ENCODE data around the gene TM7SF2. TPM values are rescaled to one million over a fixed set of nuclear protein-coding genes. Genes with fewer than 3 reads are reported as not detected.

The TM7SF2 gene
- total RNA-seq, 4 donors from 2014 or later = 13.6 to 93.0 (median 41.5) TPM

DNA sequence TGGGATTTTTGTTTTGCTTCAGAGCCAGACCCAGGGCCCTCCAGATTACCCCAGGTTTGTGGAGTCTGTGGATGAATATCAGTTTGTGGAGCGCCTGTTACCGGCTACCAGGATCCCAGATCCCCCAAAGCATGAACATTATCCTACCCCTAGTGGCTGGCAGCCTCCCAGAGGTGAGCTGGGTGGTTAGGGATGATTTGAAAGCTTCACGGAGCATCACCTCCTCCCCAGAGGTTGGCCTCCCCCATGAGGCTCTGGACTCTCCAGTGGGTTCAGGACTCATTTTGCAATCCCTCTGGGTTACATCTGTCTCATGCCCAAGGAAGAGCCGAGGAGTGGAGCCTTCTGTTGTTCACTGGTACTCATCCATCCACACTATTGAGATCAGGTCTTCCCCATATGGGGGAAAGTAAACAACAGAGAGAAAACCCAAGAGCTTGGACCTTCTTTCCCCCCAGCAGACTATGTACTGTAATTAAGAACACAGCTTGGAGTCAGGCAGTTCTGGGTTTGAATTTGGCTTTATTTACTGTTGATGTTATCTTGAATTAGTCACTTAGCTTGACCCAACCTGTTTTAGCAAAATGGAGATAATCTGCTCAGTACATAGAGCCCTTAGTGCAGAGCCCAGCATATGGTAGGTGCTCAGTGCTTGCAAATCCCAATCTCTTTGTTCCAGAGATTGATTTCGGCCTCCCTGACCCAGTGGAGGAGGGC is 13.0 kb downstream of the TM7SF2 start:
- H3K27ac ChIP-seq = no peak overlapping the region
- no peaks in the 10 kb centered on the region for H3K9me3 ChIP-seq
- no peak overlapping the region for H3K4me3 ChIP-seq
- DNase-seq (ENCODE audit: low spot score in 2 of 2) = no peak
- WGBS, 2 donors = 84 to 88% methylated on average over 5 of the region's 5 CpGs
- TF ChIP-seq EP300 (IDR thresholded peaks at IDR 0.05) = no peak
- TF ChIP-seq, protein P1, sequence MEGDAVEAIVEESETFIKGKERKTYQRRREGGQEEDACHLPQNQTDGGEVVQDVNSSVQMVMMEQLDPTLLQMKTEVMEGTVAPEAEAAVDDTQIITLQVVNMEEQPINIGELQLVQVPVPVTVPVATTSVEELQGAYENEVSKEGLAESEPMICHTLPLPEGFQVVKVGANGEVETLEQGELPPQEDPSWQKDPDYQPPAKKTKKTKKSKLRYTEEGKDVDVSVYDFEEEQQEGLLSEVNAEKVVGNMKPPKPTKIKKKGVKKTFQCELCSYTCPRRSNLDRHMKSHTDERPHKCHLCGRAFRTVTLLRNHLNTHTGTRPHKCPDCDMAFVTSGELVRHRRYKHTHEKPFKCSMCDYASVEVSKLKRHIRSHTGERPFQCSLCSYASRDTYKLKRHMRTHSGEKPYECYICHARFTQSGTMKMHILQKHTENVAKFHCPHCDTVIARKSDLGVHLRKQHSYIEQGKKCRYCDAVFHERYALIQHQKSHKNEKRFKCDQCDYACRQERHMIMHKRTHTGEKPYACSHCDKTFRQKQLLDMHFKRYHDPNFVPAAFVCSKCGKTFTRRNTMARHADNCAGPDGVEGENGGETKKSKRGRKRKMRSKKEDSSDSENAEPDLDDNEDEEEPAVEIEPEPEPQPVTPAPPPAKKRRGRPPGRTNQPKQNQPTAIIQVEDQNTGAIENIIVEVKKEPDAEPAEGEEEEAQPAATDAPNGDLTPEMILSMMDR (IDR thresholded peaks at IDR 0.05) = no peak
- TF ChIP-seq POLR2A (IDR thresholded peaks at IDR 0.05) = no peak
- no peaks in the 10 kb centered on the region for H3K27me3 ChIP-seq
- H3K4me1 ChIP-seq = peaks cover 0 to 35% (median 10%) of the 10 kb centered on the region in 4 donors
- peaks cover 0 to 69% (median 47%) of the 10 kb centered on the region in 3 donors for H3K36me3 ChIP-seq

DNA sequence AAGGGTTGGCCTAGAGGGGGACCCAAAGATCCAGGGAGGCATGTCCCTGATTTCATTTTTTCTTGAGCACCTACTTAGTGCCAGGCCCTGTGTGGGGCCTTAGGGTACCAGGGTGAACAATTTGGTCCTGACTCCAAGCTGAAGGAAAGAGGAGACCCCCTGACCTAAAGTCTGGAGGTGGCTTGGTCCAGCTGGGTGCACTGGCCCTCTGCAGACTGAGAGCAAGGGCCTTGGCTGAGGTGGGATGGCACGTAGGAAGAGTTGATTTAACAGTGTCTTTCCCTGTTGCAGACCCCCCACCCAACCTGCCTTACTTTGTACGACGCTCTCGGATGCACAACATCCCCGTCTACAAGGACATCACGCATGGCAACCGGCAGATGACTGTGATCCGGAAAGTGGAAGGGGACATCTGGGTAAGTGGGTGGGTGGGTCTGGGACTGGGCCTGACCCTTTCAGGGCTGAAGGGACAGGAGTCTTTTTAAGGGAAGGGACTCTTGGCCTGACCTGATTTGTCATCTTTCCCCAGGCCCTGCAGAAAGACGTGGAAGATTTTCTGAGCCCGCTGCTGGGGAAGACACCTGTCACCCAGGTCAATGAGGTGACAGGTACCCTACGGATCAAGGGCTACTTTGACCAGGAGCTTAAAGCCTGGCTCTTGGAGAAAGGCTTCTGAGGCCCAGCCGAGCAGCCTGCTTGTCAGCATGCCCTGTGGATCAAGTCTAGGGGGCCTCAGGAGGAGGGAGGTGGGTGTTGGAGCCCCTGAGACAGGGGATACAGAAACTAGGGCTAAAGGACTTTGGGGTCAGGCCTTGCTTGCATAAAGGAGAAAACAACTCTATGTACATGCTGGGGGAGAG is 13.8 kb downstream of the TM7SF2 start:
- Histone ChIP-seq H3K36me3 (peaks cover 0 to 69% (median 48%) of the 10 kb centered on the region in 3 donors), H3K9me3 (no peaks in the 10 kb centered on the region), H3K27ac (no peak overlapping the region), H3K4me3 (no peak overlapping the region), H3K27me3 (no peaks in the 10 kb centered on the region), H3K4me1 (peaks cover 0 to 27% (median 9%) of the 10 kb centered on the region in 4 donors)
- DNase-seq (ENCODE audit: low spot score in 2 of 2) = no peak
- TF ChIP-seq POLR2A (IDR thresholded peaks at IDR 0.05) = no peak
- WGBS, 2 donors = 87 to 89% methylated on average over 12 of the region's 12 CpGs

DNA sequence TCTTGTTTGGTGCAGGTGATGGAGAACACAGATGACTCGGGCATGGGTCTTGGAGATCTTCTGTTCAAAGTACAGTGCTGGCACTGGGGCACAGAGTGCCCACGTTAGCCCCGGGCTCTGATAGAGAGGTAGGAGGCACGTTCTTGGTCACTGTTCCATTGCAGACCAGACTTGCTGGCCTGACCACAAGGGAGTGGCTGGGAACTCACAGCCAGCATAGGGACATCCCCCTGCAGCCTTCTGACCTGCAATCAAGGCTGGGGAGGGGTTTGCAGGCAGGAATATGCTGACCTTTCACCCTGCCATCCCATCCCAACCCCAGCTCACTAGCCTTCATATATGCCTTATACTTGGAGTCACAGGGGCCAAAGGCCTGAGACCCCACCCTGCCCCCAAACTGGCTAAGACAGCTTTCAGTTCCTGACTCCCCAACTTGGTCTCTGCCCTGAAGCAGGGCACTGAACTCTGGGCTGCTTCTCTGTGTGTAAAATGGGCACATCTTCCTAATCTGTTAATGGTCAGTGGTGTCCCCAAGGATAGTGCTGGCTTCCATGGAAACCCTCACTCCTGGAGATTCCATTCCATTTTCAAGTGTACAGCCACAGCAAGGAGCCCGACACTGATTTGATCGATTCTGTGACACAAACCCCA is 15.1 kb downstream of the TM7SF2 start:
- Histone ChIP-seq H3K4me1 (peaks cover 0 to 24% (median 0%) of the 10 kb centered on the region in 4 donors), H3K36me3 (peaks cover 0 to 76% (median 51%) of the 10 kb centered on the region in 3 donors), H3K9me3 (no peaks in the 10 kb centered on the region), H3K27me3 (no peaks in the 10 kb centered on the region), H3K27ac (no peak overlapping the region), H3K4me3 (no peak overlapping the region)
- TF ChIP-seq EP300 (IDR thresholded peaks at IDR 0.05) (no peak), POLR2A (IDR thresholded peaks at IDR 0.05) (no peak)
- TF ChIP-seq, protein P1 (IDR thresholded peaks at IDR 0.05) = no peak
- no peak for DNase-seq (ENCODE audit: low spot score in 2 of 2)
- WGBS, 2 donors = 67 to 76% methylated on average over 4 to 6 of the region's 6 CpGs

GRCh38 chr11:65127473-65128181 is 16.0 kb downstream of the TM7SF2 start:
- TF ChIP-seq, protein P1 (IDR thresholded peaks at IDR 0.05) = no peak
- TF ChIP-seq EP300 (IDR thresholded peaks at IDR 0.05) (no peak), POLR2A (IDR thresholded peaks at IDR 0.05) (no peak)
- peaks cover 0 to 85% (median 53%) of the 10 kb centered on the region in 3 donors for H3K36me3 ChIP-seq
- no peaks in the 10 kb centered on the region for H3K27me3 ChIP-seq
- no peak overlapping the region for H3K27ac ChIP-seq
- H3K4me3 ChIP-seq = no peak overlapping the region
- peaks cover 0 to 30% (median 2%) of the 10 kb centered on the region in 4 donors for H3K4me1 ChIP-seq
- no peak for DNase-seq (ENCODE audit: low spot score in 2 of 2)
- H3K9me3 ChIP-seq = no peaks in the 10 kb centered on the region
- WGBS, 2 donors = 71 to 78% methylated on average over 12 of the region's 12 CpGs
